Activated T-cell treated with anti-CD3 and anti-CD28 coated beads, Interleukin-2, amount 50 U/mL, for 72 hours (primary cell): ENCODE data around the gene PTPRD. TPM values are rescaled to one million over a fixed set of nuclear protein-coding genes. Genes with fewer than 3 reads are reported as not detected.

Experiments
- ATAC-seq, 2 donors: fragments of 150-1000 bp; cut with Tn5 transposase; replicated peaks in 1 of 2; 2 replicates each; pipeline ENCODE4 v1.10.0; 2021; ENCODE audit warnings: moderate library complexity in 2 of 2, mild to moderate bottlenecking in 1 of 2
- DNase-seq, 2 donors: peaks; one replicate each; pipeline ENCODE4 v3.0.0; 2021 to 2022; ENCODE audit warnings: mixed read lengths in 1 of 2
- H3K27ac Mint-ChIP-seq: one replicate; pipeline ENCODE4 v1.8.0; 2022; ENCODE audit warnings: mild to moderate bottlenecking, moderate library complexity, mixed read lengths
- H3K27me3 Mint-ChIP-seq: one replicate; pipeline ENCODE4 v1.8.0; 2022; ENCODE audit warnings: low read depth, mixed read lengths
- H3K36me3 Mint-ChIP-seq, 2 donors: one replicate each; pipeline ENCODE4 v1.8.0; 2022; ENCODE audit warnings: mixed read lengths in 2 of 2, mild to moderate bottlenecking in 1 of 2; ENCODE audit not compliant: insufficient read depth in 2 of 2
- H3K4me1 Mint-ChIP-seq: one replicate; pipeline ENCODE4 v1.8.0; 2022; ENCODE audit warnings: low read depth, mixed read lengths
- H3K4me3 Mint-ChIP-seq, 2 donors: one replicate each; pipeline ENCODE4 v1.8.0; 2022; ENCODE audit warnings: mild to moderate bottlenecking in 2 of 2, mixed read lengths in 2 of 2, moderate library complexity in 2 of 2
- H3K9me3 Mint-ChIP-seq, 2 donors: one replicate each; pipeline ENCODE4 v1.8.0; 2022; ENCODE audit warnings: mixed read lengths in 2 of 2
- total RNA-seq, 2 donors: library from RNA; stranded (reverse); gene quantifications; one replicate each; pipeline ENCODE4 v1.2.3, GENCODE V29; 2022

Gene PTPRD
- total RNA-seq, 2 donors from 2014 or later = 0.44 TPM; not detected in 1

- ATAC-seq (no peak), DNase-seq (no peak)
- Mint-ChIP-seq H3K27me3 (no peaks in the 10 kb centered on the region), H3K4me1 (no peaks in the 10 kb centered on the region), H3K27ac (no peak overlapping the region), H3K9me3 (peaks cover 1% of the 10 kb centered on the region in 2 donors), H3K36me3 (no peaks in the 10 kb centered on the region), H3K4me3 (no peak overlapping the region)
These were observed 562.8 kb downstream of the PTPRD start for GRCh38 chr9:10050016-10050415.

GRCh38 chr9:10048994-10049393, 563.8 kb downstream of the PTPRD start:
- no peaks in the 10 kb centered on the region for H3K36me3 Mint-ChIP-seq
- H3K4me3 Mint-ChIP-seq = no peak overlapping the region
- DNase-seq = no peak
- peaks cover 1% of the 10 kb centered on the region in 2 donors for H3K9me3 Mint-ChIP-seq
- H3K4me1 Mint-ChIP-seq = no peaks in the 10 kb centered on the region
- H3K27me3 Mint-ChIP-seq = no peaks in the 10 kb centered on the region
- H3K27ac Mint-ChIP-seq = no peak overlapping the region
- no peak for ATAC-seq

DNA sequence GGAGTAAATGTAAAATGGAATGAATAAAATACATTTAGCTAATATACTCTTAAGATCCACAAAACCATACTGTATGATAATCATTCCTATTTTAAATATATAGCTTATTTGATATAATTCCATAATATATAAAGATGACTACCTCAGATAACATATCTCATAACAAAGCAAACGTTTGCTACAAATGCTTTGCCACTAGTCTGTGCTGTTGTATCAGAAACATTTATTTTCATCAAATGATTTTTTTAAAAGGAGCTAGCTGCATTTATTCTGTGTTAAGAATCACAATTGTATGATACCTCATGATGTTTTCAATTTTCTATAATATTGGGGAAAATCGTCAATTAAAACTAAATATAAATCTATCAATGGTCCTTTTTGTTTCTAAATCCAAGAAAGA, 567.2 kb downstream of the PTPRD start:
- Mint-ChIP-seq H3K27ac (no peak overlapping the region), H3K4me3 (no peak overlapping the region), H3K36me3 (no peaks in the 10 kb centered on the region), H3K4me1 (no peaks in the 10 kb centered on the region), H3K27me3 (no peaks in the 10 kb centered on the region), H3K9me3 (peaks cover 1 to 3% of the 10 kb centered on the region in 2 donors)
- DNase-seq (no peak), ATAC-seq (no peak)

DNA sequence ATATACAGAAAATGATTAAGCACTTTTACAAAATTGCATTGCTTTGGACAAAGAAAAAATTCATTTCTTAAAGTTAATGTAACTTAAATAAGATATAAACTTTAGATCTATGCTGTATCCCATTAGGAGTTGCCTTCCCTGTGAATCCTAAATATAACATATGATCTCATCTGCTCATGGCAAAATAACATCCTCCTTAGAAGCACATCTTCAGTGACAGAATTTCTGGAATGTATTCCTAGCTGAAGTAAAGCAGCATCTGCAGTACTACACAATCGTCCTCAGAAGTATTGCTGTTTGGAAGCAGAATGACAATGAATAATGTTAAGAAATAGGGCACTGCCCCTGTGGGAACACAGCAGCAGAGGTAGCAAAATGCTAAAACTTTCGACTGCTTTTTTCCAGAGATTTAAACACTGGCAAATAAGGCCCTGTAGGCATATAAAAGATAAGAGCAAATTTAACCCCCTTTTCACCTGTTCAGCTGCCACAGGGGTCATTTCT, 571.0 kb downstream of the PTPRD start:
- ATAC-seq = no peak
- no peak overlapping the region for H3K27ac Mint-ChIP-seq
- no peak overlapping the region for H3K4me3 Mint-ChIP-seq
- H3K36me3 Mint-ChIP-seq = no peaks in the 10 kb centered on the region
- H3K9me3 Mint-ChIP-seq = peaks cover 3 to 4% of the 10 kb centered on the region in 2 donors
- no peaks in the 10 kb centered on the region for H3K27me3 Mint-ChIP-seq
- no peak for DNase-seq
- no peaks in the 10 kb centered on the region for H3K4me1 Mint-ChIP-seq

GRCh38 chr9:10036095-10036494, 576.7 kb downstream of the PTPRD start:
- Mint-ChIP-seq H3K4me3 (no peak overlapping the region), H3K36me3 (no peaks in the 10 kb centered on the region), H3K27me3 (no peaks in the 10 kb centered on the region), H3K9me3 (peaks cover 5 to 10% of the 10 kb centered on the region in 2 donors), H3K4me1 (no peaks in the 10 kb centered on the region), H3K27ac (no peak overlapping the region)
- ATAC-seq = no peak
- DNase-seq = no peak

GRCh38 chr9:10032166-10032565, 580.6 kb downstream of the PTPRD start:
- Mint-ChIP-seq H3K27me3 (no peaks in the 10 kb centered on the region), H3K27ac (no peak overlapping the region), H3K4me3 (no peak overlapping the region), H3K36me3 (no peaks in the 10 kb centered on the region), H3K9me3 (peaks cover 5 to 15% of the 10 kb centered on the region in 2 donors), H3K4me1 (no peaks in the 10 kb centered on the region)
- ATAC-seq (no peak), DNase-seq (no peak)

DNA sequence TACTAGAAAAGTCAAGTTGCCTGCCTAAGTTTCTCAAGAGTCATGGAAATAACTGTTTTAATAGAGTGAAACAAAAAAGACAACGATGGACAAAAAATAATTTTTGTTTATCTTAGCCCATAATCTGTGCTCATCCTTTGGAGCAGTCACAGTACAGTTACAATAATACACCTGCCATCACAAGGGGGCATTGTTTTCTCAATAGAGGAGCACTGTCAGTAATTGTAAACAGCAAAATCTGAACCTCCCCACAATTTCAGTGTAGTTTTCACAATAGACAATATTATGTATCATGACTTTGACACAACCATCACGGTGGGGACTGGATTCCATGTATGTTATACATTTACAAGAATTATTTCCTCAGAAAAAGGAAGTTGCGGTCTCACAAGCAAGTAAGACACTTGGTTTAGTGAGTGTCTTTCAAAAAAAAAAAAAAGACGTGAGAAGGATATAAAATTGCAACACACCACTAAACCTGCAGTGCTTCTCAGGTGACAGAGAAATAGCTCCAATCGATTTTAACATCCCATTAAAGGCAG, 586.3 kb downstream of the PTPRD start:
- ATAC-seq (no peak), DNase-seq (no peak)
- peaks cover 3 to 7% of the 10 kb centered on the region in 2 donors for H3K9me3 Mint-ChIP-seq
- H3K4me3 Mint-ChIP-seq = no peak overlapping the region
- H3K27me3 Mint-ChIP-seq = no peaks in the 10 kb centered on the region
- no peaks in the 10 kb centered on the region for H3K36me3 Mint-ChIP-seq
- H3K4me1 Mint-ChIP-seq = no peaks in the 10 kb centered on the region
- H3K27ac Mint-ChIP-seq = no peak overlapping the region

- no peaks in the 10 kb centered on the region for H3K4me1 Mint-ChIP-seq
- no peaks in the 10 kb centered on the region for H3K9me3 Mint-ChIP-seq
- no peaks in the 10 kb centered on the region for H3K36me3 Mint-ChIP-seq
- DNase-seq (no peak), ATAC-seq (no peak)
- no peak overlapping the region for H3K4me3 Mint-ChIP-seq
- H3K27ac Mint-ChIP-seq = no peak overlapping the region
- H3K27me3 Mint-ChIP-seq = no peaks in the 10 kb centered on the region
These were observed 597.0 kb downstream of the PTPRD start for GRCh38 chr9:10015755-10016154.

GRCh38 chr9:10014889-10015288, 597.9 kb downstream of the PTPRD start:
- H3K36me3 Mint-ChIP-seq = no peaks in the 10 kb centered on the region
- H3K27me3 Mint-ChIP-seq = no peaks in the 10 kb centered on the region
- no peak overlapping the region for H3K27ac Mint-ChIP-seq
- DNase-seq (no peak), ATAC-seq (no peak)
- no peaks in the 10 kb centered on the region for H3K4me1 Mint-ChIP-seq
- H3K9me3 Mint-ChIP-seq = no peaks in the 10 kb centered on the region
- H3K4me3 Mint-ChIP-seq = no peak overlapping the region

DNA sequence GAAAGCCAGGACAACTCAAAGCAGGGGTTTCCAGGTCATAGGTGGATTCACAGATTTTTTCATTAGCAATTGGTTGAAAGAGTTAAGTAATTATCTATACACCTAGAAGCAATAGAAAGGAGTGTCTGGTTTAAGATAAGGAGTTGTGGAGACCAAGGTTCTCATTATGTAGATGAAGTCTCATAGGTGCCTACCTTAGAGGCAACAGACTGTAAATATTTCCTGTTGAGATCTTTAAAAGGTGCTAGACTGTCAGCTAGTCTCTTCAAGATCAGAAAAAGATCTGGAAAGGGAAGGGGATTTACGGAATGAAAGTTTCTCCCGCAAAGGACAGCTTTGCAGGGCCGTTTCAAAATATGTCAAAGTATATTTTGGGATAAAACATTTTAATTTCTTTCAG, 603.4 kb downstream of the PTPRD start:
- Mint-ChIP-seq H3K4me1 (no peaks in the 10 kb centered on the region), H3K36me3 (no peaks in the 10 kb centered on the region), H3K4me3 (no peak overlapping the region), H3K9me3 (no peaks in the 10 kb centered on the region), H3K27me3 (no peaks in the 10 kb centered on the region), H3K27ac (no peak overlapping the region)
- ATAC-seq (no peak), DNase-seq (no peak)

GRCh38 chr9:10008101-10008799, 604.6 kb downstream of the PTPRD start:
- H3K36me3 Mint-ChIP-seq = no peaks in the 10 kb centered on the region
- no peaks in the 10 kb centered on the region for H3K27me3 Mint-ChIP-seq
- DNase-seq (no peak), ATAC-seq (no peak)
- no peak overlapping the region for H3K4me3 Mint-ChIP-seq
- H3K4me1 Mint-ChIP-seq = no peaks in the 10 kb centered on the region
- H3K9me3 Mint-ChIP-seq = no peaks in the 10 kb centered on the region
- H3K27ac Mint-ChIP-seq = no peak overlapping the region

- Mint-ChIP-seq H3K4me1 (no peaks in the 10 kb centered on the region), H3K27ac (no peak overlapping the region), H3K9me3 (no peaks in the 10 kb centered on the region), H3K27me3 (no peaks in the 10 kb centered on the region), H3K36me3 (no peaks in the 10 kb centered on the region), H3K4me3 (no peak overlapping the region)
- no peak for DNase-seq
- ATAC-seq = no peak
These were observed 605.4 kb downstream of the PTPRD start for GRCh38 chr9:10007356-10007755.

DNA sequence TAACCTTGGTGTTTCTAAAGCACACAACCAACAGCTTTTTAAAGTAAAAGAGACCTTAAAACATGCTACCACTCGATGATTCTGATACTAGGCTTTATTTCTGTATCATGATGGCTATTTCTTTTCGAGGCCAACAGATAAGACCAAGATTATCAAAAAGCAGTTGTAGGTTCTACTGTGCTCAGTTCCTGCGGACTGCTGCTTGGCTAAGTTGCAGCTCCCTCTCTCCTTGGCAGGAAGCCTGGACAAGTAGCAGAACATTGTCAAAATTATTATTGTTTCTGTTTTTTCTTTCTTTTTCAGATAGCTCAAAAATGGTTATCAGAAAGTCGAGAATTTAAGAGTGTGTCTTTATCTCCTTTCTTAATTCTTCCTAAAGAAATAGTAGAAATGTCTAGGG, 607.6 kb downstream of the PTPRD start:
- Mint-ChIP-seq H3K36me3 (no peaks in the 10 kb centered on the region), H3K4me3 (no peak overlapping the region), H3K27ac (no peak overlapping the region), H3K27me3 (no peaks in the 10 kb centered on the region), H3K9me3 (no peaks in the 10 kb centered on the region), H3K4me1 (no peaks in the 10 kb centered on the region)
- no peak for DNase-seq
- ATAC-seq = no peak

- no peak overlapping the region for H3K27ac Mint-ChIP-seq
- peaks cover 0 to 3% of the 10 kb centered on the region in 2 donors for H3K9me3 Mint-ChIP-seq
- no peaks in the 10 kb centered on the region for H3K27me3 Mint-ChIP-seq
- no peaks in the 10 kb centered on the region for H3K4me1 Mint-ChIP-seq
- H3K36me3 Mint-ChIP-seq = no peaks in the 10 kb centered on the region
- ATAC-seq (no peak), DNase-seq (no peak)
- H3K4me3 Mint-ChIP-seq = no peak overlapping the region
These were observed 609.8 kb downstream of the PTPRD start for GRCh38 chr9:10003047-10003446.
